NCI-H774 (cell line): ENCODE data around the gene CCDC175.

Experiments used
- DNase-seq: peaks from one replicate; lab custom pipeline; 2025; lab: John Stamatoyannopoulos, UW

CCDC175 gene

GRCh38 chr14:59540852-59541251, 35.8 kb downstream of the CCDC175 start:
- no peak for DNase-seq

- DNase-seq, result no peak
Observed at GRCh38 chr14:59538936-59539335, 37.7 kb downstream of the CCDC175 start.

- DNase-seq, result no peak
Observed at GRCh38 chr14:59537476-59537875, 39.1 kb downstream of the CCDC175 start.

- DNase-seq, result no peak
Observed at GRCh38 chr14:59534361-59534987, 42.1 kb downstream of the CCDC175 start.

GRCh38 chr14:59532419-59532818, 44.2 kb downstream of the CCDC175 start:
- DNase-seq, result no peak

- DNase-seq, result no peak
Observed at GRCh38 chr14:59530349-59530748, 46.3 kb downstream of the CCDC175 start.

- DNase-seq, result no peak
Observed at GRCh38 chr14:59529189-59529588, 47.4 kb downstream of the CCDC175 start.

- DNase-seq, result no peak
Observed at GRCh38 chr14:59520224-59520623, 56.4 kb downstream of the CCDC175 start.

- DNase-seq, result no peak
Observed at GRCh38 chr14:59511916-59512575, 64.6 kb downstream of the CCDC175 start.

- no peak for DNase-seq
Observed at GRCh38 chr14:59510966-59511365, 65.6 kb downstream of the CCDC175 start.

- DNase-seq, result no peak
Observed at GRCh38 chr14:59510001-59510400, 66.6 kb downstream of the CCDC175 start.

GRCh38 chr14:59509101-59509500, 67.5 kb downstream of the CCDC175 start:
- DNase-seq, result no peak

- DNase-seq, result no peak
Observed at GRCh38 chr14:59507752-59508103, 68.9 kb downstream of the CCDC175 start.

GRCh38 chr14:59507063-59507751, 69.4 kb downstream of the CCDC175 start:
- DNase-seq, result peak; percentile 19

GRCh38 chr14:59503256-59503655, 73.4 kb downstream of the CCDC175 start:
- DNase-seq, result no peak

GRCh38 chr14:59500732-59501131, 75.9 kb downstream of the CCDC175 start:
- no peak for DNase-seq

- DNase-seq, result no peak
Observed at GRCh38 chr14:59492384-59492783, 84.2 kb downstream of the CCDC175 start.

- no peak for DNase-seq
Observed at GRCh38 chr14:59490756-59491155, 85.9 kb downstream of the CCDC175 start.

- no peak for DNase-seq
Observed at GRCh38 chr14:59484639-59485175, 91.9 kb downstream of the CCDC175 start.

GRCh38 chr14:59483819-59484638, 92.6 kb downstream of the CCDC175 start, which contains the start of the genes JKAMP and L3HYPDH:
TSS of gene JKAMP (plus strand) at chr14:59484517. CDS start at chr14:59484590, 73 bp downstream.
TSS of gene L3HYPDH (minus strand) at chr14:59484408. CDS start at chr14:59484316, 92 bp downstream.
- DNase-seq, result peak; percentile 88

GRCh38 chr14:59483363-59483762, 93.2 kb downstream of the CCDC175 start:
- no peak for DNase-seq
